Keratinocyte (primary cell): ENCODE data around the gene TECTB. TPM values are rescaled to one million over a fixed set of nuclear protein-coding genes. Genes with fewer than 3 reads are reported as not detected.

Source experiments
- DNase-seq: peaks from one replicate; pipeline ENCODE4 v3.0.0-alpha.2; 2011; ENCODE audit warnings: low read depth, missing footprints, low spot score
- FAIRE-seq: peaks from 2 replicates; lab custom pipeline; 2011; peaks lifted over from hg19 to GRCh38; lab: Jason Lieb, UNC
- H2AFZ ChIP-seq: 2 replicates; pipeline ENCODE4 v1.6.0; 2012; ENCODE audit warnings: low read length, control low read depth, inconsistent platforms; ENCODE audit not compliant: control insufficient read depth
- H3K27ac ChIP-seq: 2 replicates; pipeline ENCODE4 v1.5.1; 2011; ENCODE audit warnings: low read length; ENCODE audit not compliant: control insufficient read depth, insufficient read depth
- H3K27me3 ChIP-seq: 3 replicates; pipeline ENCODE4 v1.6.0; 2011; ENCODE audit warnings: low read length; ENCODE audit not compliant: control insufficient read depth, insufficient read depth; ENCODE audit errors: extremely low read depth
- H3K36me3 ChIP-seq, 2 experiments: 2 replicates in 1 of 2; 3 replicates in 1 of 2; pipeline ENCODE4 v1.5.1; 2011; ENCODE audit warnings: low read length in 2 of 2, mild to moderate bottlenecking in 1 of 2; ENCODE audit not compliant: control insufficient read depth in 2 of 2, insufficient read depth in 2 of 2; ENCODE audit errors: extremely low read depth in 1 of 2
- H3K4me1 ChIP-seq: 3 replicates; pipeline ENCODE4 v1.5.1; 2011; ENCODE audit warnings: low read length; ENCODE audit not compliant: control insufficient read depth, insufficient read depth; ENCODE audit errors: extremely low read depth
- H3K4me2 ChIP-seq: 3 replicates; pipeline ENCODE4 v1.6.0; 2011; ENCODE audit warnings: low read depth, low read length; ENCODE audit not compliant: control insufficient read depth, insufficient read depth; ENCODE audit errors: extremely low read depth
- H3K4me3 ChIP-seq, 3 experiments: fragments of 200-600 bp in 1 of 3; sonication (generic) in 1 of 3; 2 replicates in 2 of 3; 3 replicates in 1 of 3; pipeline ENCODE4 v1.5.1; 2011 to 2016; ENCODE audit warnings: low read length in 3 of 3, mild to moderate bottlenecking in 3 of 3, control low read depth in 2 of 3, inconsistent platforms in 1 of 3, low read depth in 1 of 3, mixed read lengths in 1 of 3, mixed run types in 1 of 3, moderate library complexity in 1 of 3; ENCODE audit not compliant: control insufficient read depth in 2 of 3, insufficient read depth in 2 of 3; ENCODE audit errors: extremely low read depth in 1 of 3
- H3K79me2 ChIP-seq: 2 replicates; pipeline ENCODE4 v1.6.0; 2012; ENCODE audit warnings: low read length; ENCODE audit not compliant: control insufficient read depth, insufficient read depth
- H3K9ac ChIP-seq: 3 replicates; pipeline ENCODE4 v1.6.0; 2011; ENCODE audit warnings: low read length; ENCODE audit not compliant: control insufficient read depth, insufficient read depth; ENCODE audit errors: extremely low read depth
- H3K9me1 ChIP-seq: 3 replicates; pipeline ENCODE4 v1.6.0; 2011; ENCODE audit warnings: low read length; ENCODE audit not compliant: control insufficient read depth, insufficient read depth; ENCODE audit errors: extremely low read depth
- H3K9me3 ChIP-seq: 2 replicates; pipeline ENCODE4 v1.5.1; 2012; ENCODE audit warnings: low read depth, low read length; ENCODE audit not compliant: control insufficient read depth
- H4K20me1 ChIP-seq: 3 replicates; pipeline ENCODE4 v1.6.0; 2011; ENCODE audit warnings: low read length; ENCODE audit not compliant: control insufficient read depth, insufficient read depth; ENCODE audit errors: extremely low read depth
- CTCF ChIP-seq, 3 experiments: IDR thresholded peaks in 1 of 3; conservative IDR thresholded peaks in 1 of 3; optimal IDR thresholded peaks in 1 of 3; 2 replicates in 2 of 3; 3 replicates in 1 of 3; pipeline versions ENCODE3 to v1.5.1; 2011; ENCODE audit warnings: low read length in 3 of 3, mild to moderate bottlenecking in 3 of 3, moderate library complexity in 2 of 3, control low read depth in 1 of 3, inconsistent platforms in 1 of 3; ENCODE audit not compliant: insufficient read depth in 2 of 3; ENCODE audit errors: extremely low read depth in 1 of 3
- EZH2 ChIP-seq: IDR thresholded peaks from one replicate; pipeline ENCODE4 v1.6.1; 2012; ENCODE audit warnings: inconsistent platforms, mild to moderate bottlenecking, low read length, moderate library complexity
- dilution Hi-C: fragments of 300-500 bp; cut with MboI; formaldehyde crosslinking; loops from one replicate; pipeline ENCODE4 v1.7.0; 2020; ENCODE audit warnings: low sequenced_read_pairs; ENCODE audit not compliant: extremely low pct_ligation_motif_present
- polyA plus RNA-seq, 5 experiments: library from polyadenylated mRNA; depleted of rRNA in 3 of 5; stranded (reverse) in 3 of 5; stranded (forward) in 1 of 5; unstranded in 1 of 5; fragments of >200 nt; gene quantifications; 1 replicate in 1 of 5; 2 replicates in 3 of 5; 3 replicates in 1 of 5; pipeline versions ENCODE4 v1.2.1 to v1.2.3, GENCODE V29; 2011 to 2012; ENCODE audit warnings: missing spikeins in 2 of 5, low read depth in 1 of 5, low replicate concordance in 1 of 5

The TECTB gene
- polyA plus RNA-seq, 1 donor (not counting 4 experiments of a cell fraction or from before 2014, with no cell fraction given) = not detected

- dilution Hi-C loops = loop anchor here (25.0 kb wide), 1 partner anchor 151 kb away; no protein-coding TSS in a partner anchor
- Histone ChIP-seq H3K79me2 (no peaks in the 10 kb centered on the region), H4K20me1 (no peaks in the 10 kb centered on the region), H3K27me3 (no peaks in the 10 kb centered on the region), H3K4me1 (no peaks in the 10 kb centered on the region), H3K36me3 (no peaks in the 10 kb centered on the region), H3K9me3 (no peaks in the 10 kb centered on the region), H3K9me1 (no peaks in the 10 kb centered on the region), H3K27ac (no peak overlapping the region), H3K4me2 (no peak overlapping the region), H2AFZ (no peak overlapping the region), H3K9ac (no peak overlapping the region), H3K4me3 (no peak overlapping the region)
- TF ChIP-seq EZH2 (no peak), CTCF (optimal IDR thresholded peaks at IDR 0.05 in 1 of 3, IDR thresholded peaks at IDR 0.05 in 1 of 3, conservative IDR thresholded peaks at IDR 0.05 in 1 of 3; ENCODE audit: extremely low read depth in 1 of 3, insufficient read depth in 2 of 3, low read length in 3 of 3) (no peak)
- DNase-seq (no peak), FAIRE-seq (no peak)
These were observed 30.0 kb downstream of the TECTB start for GRCh38 chr10:112313234-112313633.

GRCh38 chr10:112313911-112314310 lies 30.7 kb downstream of the TECTB start:
- H2AFZ ChIP-seq = no peak overlapping the region
- H3K9me3 ChIP-seq = no peaks in the 10 kb centered on the region
- no peak for DNase-seq
- no peak overlapping the region for H3K9ac ChIP-seq
- H3K36me3 ChIP-seq = no peaks in the 10 kb centered on the region
- dilution Hi-C loops = loop anchor here (25.0 kb wide), 1 partner anchor 152 kb away; no protein-coding TSS in a partner anchor
- FAIRE-seq = no peak
- H3K79me2 ChIP-seq = no peaks in the 10 kb centered on the region
- H4K20me1 ChIP-seq = no peaks in the 10 kb centered on the region
- no peak for TF ChIP-seq EZH2
- TF ChIP-seq CTCF (optimal IDR thresholded peaks at IDR 0.05 in 1 of 3, IDR thresholded peaks at IDR 0.05 in 1 of 3, conservative IDR thresholded peaks at IDR 0.05 in 1 of 3; ENCODE audit: extremely low read depth in 1 of 3, insufficient read depth in 2 of 3, low read length in 3 of 3) = no peak
- no peaks in the 10 kb centered on the region for H3K27me3 ChIP-seq
- H3K4me2 ChIP-seq = no peak overlapping the region
- H3K4me1 ChIP-seq = no peaks in the 10 kb centered on the region
- H3K9me1 ChIP-seq = no peaks in the 10 kb centered on the region
- no peak overlapping the region for H3K4me3 ChIP-seq
- H3K27ac ChIP-seq = no peak overlapping the region
